ENCODE measurements around the gene CSPG5.

Gene CSPG5

GRCh38 chr3:47610583-47610982, 31.9 kb upstream of the CSPG5 start:
- no peak for TF ChIP-seq ZFP69B (tag by site-specific recombination; IDR thresholded peaks at IDR 0.05)
- TF ChIP-seq ZNF521 (tag by site-specific recombination; IDR thresholded peaks at IDR 0.05), result no peak
- TF ChIP-seq, protein P1, sequence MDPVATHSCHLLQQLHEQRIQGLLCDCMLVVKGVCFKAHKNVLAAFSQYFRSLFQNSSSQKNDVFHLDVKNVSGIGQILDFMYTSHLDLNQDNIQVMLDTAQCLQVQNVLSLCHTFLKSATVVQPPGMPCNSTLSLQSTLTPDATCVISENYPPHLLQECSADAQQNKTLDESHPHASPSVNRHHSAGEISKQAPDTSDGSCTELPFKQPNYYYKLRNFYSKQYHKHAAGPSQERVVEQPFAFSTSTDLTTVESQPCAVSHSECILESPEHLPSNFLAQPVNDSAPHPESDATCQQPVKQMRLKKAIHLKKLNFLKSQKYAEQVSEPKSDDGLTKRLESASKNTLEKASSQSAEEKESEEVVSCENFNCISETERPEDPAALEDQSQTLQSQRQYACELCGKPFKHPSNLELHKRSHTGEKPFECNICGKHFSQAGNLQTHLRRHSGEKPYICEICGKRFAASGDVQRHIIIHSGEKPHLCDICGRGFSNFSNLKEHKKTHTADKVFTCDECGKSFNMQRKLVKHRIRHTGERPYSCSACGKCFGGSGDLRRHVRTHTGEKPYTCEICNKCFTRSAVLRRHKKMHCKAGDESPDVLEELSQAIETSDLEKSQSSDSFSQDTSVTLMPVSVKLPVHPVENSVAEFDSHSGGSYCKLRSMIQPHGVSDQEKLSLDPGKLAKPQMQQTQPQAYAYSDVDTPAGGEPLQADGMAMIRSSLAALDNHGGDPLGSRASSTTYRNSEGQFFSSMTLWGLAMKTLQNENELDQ (tag by site-specific recombination; IDR thresholded peaks at IDR 0.05; ENCODE audit: low read depth), result no peak
- TF ChIP-seq, protein P2, sequence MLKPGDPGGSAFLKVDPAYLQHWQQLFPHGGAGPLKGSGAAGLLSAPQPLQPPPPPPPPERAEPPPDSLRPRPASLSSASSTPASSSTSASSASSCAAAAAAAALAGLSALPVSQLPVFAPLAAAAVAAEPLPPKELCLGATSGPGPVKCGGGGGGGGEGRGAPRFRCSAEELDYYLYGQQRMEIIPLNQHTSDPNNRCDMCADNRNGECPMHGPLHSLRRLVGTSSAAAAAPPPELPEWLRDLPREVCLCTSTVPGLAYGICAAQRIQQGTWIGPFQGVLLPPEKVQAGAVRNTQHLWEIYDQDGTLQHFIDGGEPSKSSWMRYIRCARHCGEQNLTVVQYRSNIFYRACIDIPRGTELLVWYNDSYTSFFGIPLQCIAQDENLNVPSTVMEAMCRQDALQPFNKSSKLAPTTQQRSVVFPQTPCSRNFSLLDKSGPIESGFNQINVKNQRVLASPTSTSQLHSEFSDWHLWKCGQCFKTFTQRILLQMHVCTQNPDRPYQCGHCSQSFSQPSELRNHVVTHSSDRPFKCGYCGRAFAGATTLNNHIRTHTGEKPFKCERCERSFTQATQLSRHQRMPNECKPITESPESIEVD (tag by site-specific recombination; IDR thresholded peaks at IDR 0.05), result no peak
- no peak for TF ChIP-seq ZNF785 (tag by site-specific recombination; IDR thresholded peaks at IDR 0.05)
- no peak for TF ChIP-seq ZNF426 (tag by site-specific recombination; IDR thresholded peaks at IDR 0.05)
- no peak for TF ChIP-seq ZBTB1 (tag by site-specific recombination; IDR thresholded peaks at IDR 0.05)
- no peak for TF ChIP-seq ZNF155 (tag by site-specific recombination; IDR thresholded peaks at IDR 0.05)
- no peak for TF ChIP-seq ZNF23 (tag by site-specific recombination; IDR thresholded peaks at IDR 0.05; ENCODE audit: borderline replicate concordance)
- TF ChIP-seq ZNF791 (tag by site-specific recombination; IDR thresholded peaks at IDR 0.05), result no peak
- TF ChIP-seq, protein P3, sequence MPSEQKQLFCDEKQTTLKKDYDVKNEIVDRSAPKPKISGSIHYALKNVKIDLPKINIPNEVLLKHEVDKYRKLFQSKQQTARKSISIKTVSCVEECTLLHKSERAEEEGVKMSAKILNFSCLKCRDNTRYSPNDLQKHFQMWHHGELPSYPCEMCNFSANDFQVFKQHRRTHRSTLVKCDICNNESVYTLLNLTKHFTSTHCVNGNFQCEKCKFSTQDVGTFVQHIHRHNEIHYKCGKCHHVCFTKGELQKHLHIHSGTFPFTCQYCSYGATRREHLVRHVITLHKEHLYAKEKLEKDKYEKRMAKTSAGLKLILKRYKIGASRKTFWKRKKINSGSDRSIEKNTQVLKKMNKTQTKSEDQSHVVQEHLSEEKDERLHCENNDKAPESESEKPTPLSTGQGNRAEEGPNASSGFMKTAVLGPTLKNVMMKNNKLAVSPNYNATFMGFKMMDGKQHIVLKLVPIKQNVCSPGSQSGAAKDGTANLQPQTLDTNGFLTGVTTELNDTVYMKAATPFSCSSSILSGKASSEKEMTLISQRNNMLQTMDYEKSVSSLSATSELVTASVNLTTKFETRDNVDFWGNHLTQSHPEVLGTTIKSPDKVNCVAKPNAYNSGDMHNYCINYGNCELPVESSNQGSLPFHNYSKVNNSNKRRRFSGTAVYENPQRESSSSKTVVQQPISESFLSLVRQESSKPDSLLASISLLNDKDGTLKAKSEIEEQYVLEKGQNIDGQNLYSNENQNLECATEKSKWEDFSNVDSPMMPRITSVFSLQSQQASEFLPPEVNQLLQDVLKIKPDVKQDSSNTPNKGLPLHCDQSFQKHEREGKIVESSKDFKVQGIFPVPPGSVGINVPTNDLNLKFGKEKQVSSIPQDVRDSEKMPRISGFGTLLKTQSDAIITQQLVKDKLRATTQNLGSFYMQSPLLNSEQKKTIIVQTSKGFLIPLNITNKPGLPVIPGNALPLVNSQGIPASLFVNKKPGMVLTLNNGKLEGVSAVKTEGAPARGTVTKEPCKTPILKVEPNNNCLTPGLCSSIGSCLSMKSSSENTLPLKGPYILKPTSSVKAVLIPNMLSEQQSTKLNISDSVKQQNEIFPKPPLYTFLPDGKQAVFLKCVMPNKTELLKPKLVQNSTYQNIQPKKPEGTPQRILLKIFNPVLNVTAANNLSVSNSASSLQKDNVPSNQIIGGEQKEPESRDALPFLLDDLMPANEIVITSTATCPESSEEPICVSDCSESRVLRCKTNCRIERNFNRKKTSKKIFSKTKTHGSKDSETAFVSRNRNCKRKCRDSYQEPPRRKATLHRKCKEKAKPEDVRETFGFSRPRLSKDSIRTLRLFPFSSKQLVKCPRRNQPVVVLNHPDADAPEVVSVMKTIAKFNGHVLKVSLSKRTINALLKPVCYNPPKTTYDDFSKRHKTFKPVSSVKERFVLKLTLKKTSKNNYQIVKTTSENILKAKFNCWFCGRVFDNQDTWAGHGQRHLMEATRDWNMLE (tag by site-specific recombination; conservative IDR thresholded peaks at IDR 0.05; ENCODE audit: low read depth), result no peak
- TF ChIP-seq MZF1 (tag by site-specific recombination; IDR thresholded peaks at IDR 0.05; ENCODE audit: borderline replicate concordance), result no peak
- no peak for TF ChIP-seq ZNF133 (tag by site-specific recombination; IDR thresholded peaks at IDR 0.05)
- TF ChIP-seq ZNF548 (tag by site-specific recombination; IDR thresholded peaks at IDR 0.05), result no peak
- no peak for TF ChIP-seq ZSCAN30 (tag by site-specific recombination; IDR thresholded peaks at IDR 0.05)
- POLR2A ChIA-PET, result no interaction called here
- Histone ChIP-seq H3K4me1 (ENCODE audit: control insufficient read depth, insufficient read depth, low read length) (no peaks in the 10 kb centered on the region; the same call in 1 of the 2 replicates), H3K4me3 (ENCODE audit: low read depth, low read length) (no peak overlapping the region), H3K36me3 (ENCODE audit: control insufficient read depth in 2 of 2, insufficient read depth in 1 of 2, low read length in 2 of 2) (peaks cover 5 to 82% of the 10 kb centered on the region in 2 experiments; a peak in 2 of 3 replicates), H3K27ac (ENCODE audit: extremely low read depth, low read depth, low read length) (no peak overlapping the region), H3K9me3 (ENCODE audit: control insufficient read depth, insufficient read depth, low read depth, low read length) (no peaks in the 10 kb centered on the region)
- CTCF ChIA-PET, result no interaction called here

DNA sequence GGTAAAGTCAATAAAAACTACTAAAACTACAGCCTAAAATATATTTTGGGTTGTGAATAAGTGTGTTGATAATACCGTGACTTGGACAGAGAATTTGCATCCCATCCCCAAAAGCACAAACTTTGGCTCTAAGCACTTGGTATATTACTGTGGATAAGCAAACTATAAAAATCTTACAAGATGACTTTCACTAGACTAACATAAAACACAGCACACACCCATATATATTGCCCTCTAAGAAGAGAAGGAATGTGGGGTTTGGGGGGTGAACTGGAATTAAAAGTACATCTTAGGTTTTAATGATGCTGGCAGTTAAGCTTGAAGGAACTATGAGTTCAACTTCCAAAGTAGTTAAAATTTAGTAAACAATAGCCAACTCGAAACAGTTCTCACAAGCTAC, 28.7 kb upstream of the CSPG5 start:
- Histone ChIP-seq H3K4me1 (ENCODE audit: control insufficient read depth, insufficient read depth, low read length) (no peaks in the 10 kb centered on the region; the same call in 1 of the 2 replicates), H3K4me3 (ENCODE audit: low read depth, low read length) (no peak overlapping the region), H3K9me3 (ENCODE audit: control insufficient read depth, insufficient read depth, low read depth, low read length) (no peaks in the 10 kb centered on the region), H3K27ac (ENCODE audit: extremely low read depth, low read depth, low read length) (no peak overlapping the region), H3K36me3 (ENCODE audit: control insufficient read depth in 2 of 2, insufficient read depth in 1 of 2, low read length in 2 of 2) (peaks cover 5 to 89% of the 10 kb centered on the region in 2 experiments; a peak in 2 of 3 replicates)
- ChIA-PET POLR2A (interaction anchor here (0.6 kb wide), 1 partner anchor 76 kb away, joined by 3 read pairs; no protein-coding TSS in a partner anchor), CTCF (no interaction called here)
- TF ChIP-seq ZBTB6 (tag by site-specific recombination; IDR thresholded peaks at IDR 0.05) (no peak), ZNF677 (tag by site-specific recombination; IDR thresholded peaks at IDR 0.05) (no peak)
